HEK293T (cell line): ENCODE data around the gene IL17RD.

ENCODE experiments used
- CTCF ChIA-PET: fragments of 350-600 bp; formaldehyde crosslinking; extraction: SDS; loops from one replicate; lab custom pipeline; 2021; ENCODE audit warnings: antibody characterized with exemption, inconsistent platforms; lab: Yijun Ruan, JAX
- POLR2A ChIA-PET: fragments of 350-600 bp; formaldehyde crosslinking; extraction: SDS; loops from one replicate; lab custom pipeline; 2020; ENCODE audit warnings: antibody characterized with exemption, inconsistent platforms; lab: Yijun Ruan, JAX
- DNase-seq: peaks from one replicate; pipeline ENCODE4 v3.0.0; 2012; ENCODE audit warnings: mixed read lengths; ENCODE audit errors: extremely low spot score
- ARNT ChIP-seq: fragments of 450-650 bp; IDR thresholded peaks from 2 replicates; pipeline ENCODE4 v1.6.1; 2017; ENCODE audit warnings: mild to moderate bottlenecking
- BHLHE40 ChIP-seq: fragments of 450-650 bp; IDR thresholded peaks from 2 replicates; pipeline ENCODE4 v1.6.1; 2016; ENCODE audit warnings: mild to moderate bottlenecking, moderate library complexity, borderline replicate concordance
- CTBP1 ChIP-seq: fragments of 450-650 bp; IDR thresholded peaks from 2 replicates; pipeline ENCODE4 v1.6.1; 2016; ENCODE audit warnings: borderline replicate concordance
- ELF4 ChIP-seq: fragments of 450-650 bp; IDR thresholded peaks from 2 replicates; pipeline ENCODE4 v1.6.1; 2017; ENCODE audit warnings: antibody characterized with exemption
- FOXA1 ChIP-seq: fragments of 450-650 bp; IDR thresholded peaks from 2 replicates; pipeline ENCODE4 v1.6.1; 2016; ENCODE audit warnings: mild to moderate bottlenecking
- FOXK2 ChIP-seq: fragments of 450-650 bp; IDR thresholded peaks from 2 replicates; pipeline ENCODE4 v1.6.1; 2016; ENCODE audit warnings: mild to moderate bottlenecking
- FOXM1 ChIP-seq: fragments of 450-650 bp; IDR thresholded peaks from 2 replicates; pipeline ENCODE4 v1.6.1; 2017; ENCODE audit warnings: mild to moderate bottlenecking, borderline replicate concordance
- HDGF ChIP-seq: fragments of 450-650 bp; IDR thresholded peaks from 2 replicates; pipeline ENCODE4 v1.6.1; 2017; ENCODE audit warnings: antibody characterized with exemption, borderline replicate concordance
- L3MBTL2 ChIP-seq: fragments of 450-650 bp; conservative IDR thresholded peaks from 2 replicates; pipeline ENCODE4 v1.6.1; 2016; ENCODE audit warnings: mild to moderate bottlenecking
- LEF1 ChIP-seq: fragments of 450-650 bp; IDR thresholded peaks from 2 replicates; pipeline ENCODE4 v1.6.1; 2017; ENCODE audit warnings: mild to moderate bottlenecking, borderline replicate concordance
- NFRKB ChIP-seq: fragments of 450-650 bp; IDR thresholded peaks from 2 replicates; pipeline ENCODE4 v1.6.1; 2016; ENCODE audit warnings: mild to moderate bottlenecking, moderate library complexity
- SP1 ChIP-seq: fragments of 450-650 bp; IDR thresholded peaks from 2 replicates; pipeline ENCODE4 v1.6.1; 2017
- SUZ12 ChIP-seq: fragments of 450-650 bp; IDR thresholded peaks from 2 replicates; pipeline ENCODE4 v1.6.1; 2016; ENCODE audit warnings: mild to moderate bottlenecking
- TARDBP ChIP-seq: fragments of 450-650 bp; IDR thresholded peaks from 2 replicates; pipeline ENCODE4 v1.6.1; 2016
- ZNF384 ChIP-seq: fragments of 450-650 bp; IDR thresholded peaks from 2 replicates; pipeline ENCODE4 v1.6.1; 2016
- TF ChIP-seq, protein P1 (sequence below): fragments of 450-650 bp; IDR thresholded peaks from 2 replicates; pipeline ENCODE4 v1.6.1; 2016

IL17RD gene

DNA sequence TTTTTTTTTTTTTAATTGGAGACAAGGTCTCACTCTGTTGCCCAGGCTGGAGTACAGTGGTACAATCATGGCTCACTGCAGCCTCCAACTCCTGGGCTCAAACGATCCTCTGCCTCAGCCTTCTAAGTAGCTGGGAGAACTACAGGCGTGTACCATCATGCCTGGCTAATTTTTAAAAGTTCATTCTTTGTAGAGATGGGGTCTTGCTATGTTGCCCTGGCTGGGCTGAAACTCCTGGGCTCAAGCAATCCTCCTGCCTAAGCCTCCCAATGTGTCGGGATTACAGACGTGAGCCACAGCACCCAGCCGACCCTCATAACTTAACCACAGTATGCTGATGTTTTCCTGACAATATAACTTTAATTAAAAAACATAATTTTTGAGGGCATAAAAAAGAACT, 24.3 kb downstream of the IL17RD start:
- no peak for DNase-seq
- ChIA-PET CTCF (interaction anchor here (0.8 kb wide), 1 partner anchor 15 kb away, joined by 3 read pairs; no protein-coding TSS in a partner anchor), POLR2A (no interaction called here)
- no peak for TF ChIP-seq L3MBTL2
- no peak for TF ChIP-seq ELF4
- TF ChIP-seq BHLHE40, result no peak
- no peak for TF ChIP-seq FOXA1
- TF ChIP-seq ARNT, result no peak
- no peak for TF ChIP-seq SUZ12
- TF ChIP-seq NFRKB, result no peak
- TF ChIP-seq, protein P1, sequence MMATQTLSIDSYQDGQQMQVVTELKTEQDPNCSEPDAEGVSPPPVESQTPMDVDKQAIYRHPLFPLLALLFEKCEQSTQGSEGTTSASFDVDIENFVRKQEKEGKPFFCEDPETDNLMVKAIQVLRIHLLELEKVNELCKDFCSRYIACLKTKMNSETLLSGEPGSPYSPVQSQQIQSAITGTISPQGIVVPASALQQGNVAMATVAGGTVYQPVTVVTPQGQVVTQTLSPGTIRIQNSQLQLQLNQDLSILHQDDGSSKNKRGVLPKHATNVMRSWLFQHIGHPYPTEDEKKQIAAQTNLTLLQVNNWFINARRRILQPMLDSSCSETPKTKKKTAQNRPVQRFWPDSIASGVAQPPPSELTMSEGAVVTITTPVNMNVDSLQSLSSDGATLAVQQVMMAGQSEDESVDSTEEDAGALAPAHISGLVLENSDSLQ, result no peak
- TF ChIP-seq FOXK2, result no peak
- no peak for TF ChIP-seq HDGF
- no peak for TF ChIP-seq TARDBP
- TF ChIP-seq SP1, result no peak
- TF ChIP-seq ZNF384, result no peak
- TF ChIP-seq CTBP1, result no peak
- no peak for TF ChIP-seq LEF1
- no peak for TF ChIP-seq FOXM1

DNA sequence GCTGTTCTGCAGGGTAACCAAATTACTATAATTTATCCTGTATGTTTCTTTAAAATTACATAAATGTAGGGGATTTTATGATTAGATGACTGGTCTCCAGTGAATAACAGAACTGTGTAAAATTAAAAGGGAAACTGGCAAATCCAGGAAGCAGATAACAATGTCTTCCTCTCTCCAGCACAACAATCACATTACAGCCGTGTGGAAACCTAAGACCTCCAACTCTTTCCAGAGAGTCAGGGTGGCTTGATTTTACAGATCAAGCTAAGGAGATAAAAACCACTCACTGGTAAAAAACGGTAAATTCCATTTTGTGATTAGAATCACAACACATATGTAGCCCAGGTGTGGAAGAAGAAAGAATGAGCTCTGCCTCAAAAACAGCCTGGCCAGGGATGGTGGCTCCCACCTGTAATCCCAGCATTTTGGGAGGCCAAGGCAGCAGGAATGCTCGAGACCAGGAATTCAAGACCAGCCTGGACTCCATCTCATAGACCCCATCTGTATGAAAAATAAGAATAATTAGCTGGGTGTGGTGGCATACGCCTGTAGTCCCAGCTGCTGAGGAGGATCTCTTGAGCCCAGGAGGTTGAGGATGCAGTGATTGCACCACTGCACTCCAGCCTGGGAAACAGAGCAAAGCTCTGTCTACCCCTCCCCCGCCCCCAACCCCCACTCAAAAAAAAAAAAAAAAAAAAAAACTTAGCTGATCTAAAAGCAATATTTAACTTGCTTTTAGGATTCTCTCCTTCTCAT, 29.0 kb downstream of the IL17RD start:
- ChIA-PET POLR2A (no interaction called here), CTCF (no interaction called here)
- no peak for TF ChIP-seq SP1
- no peak for DNase-seq

DNA sequence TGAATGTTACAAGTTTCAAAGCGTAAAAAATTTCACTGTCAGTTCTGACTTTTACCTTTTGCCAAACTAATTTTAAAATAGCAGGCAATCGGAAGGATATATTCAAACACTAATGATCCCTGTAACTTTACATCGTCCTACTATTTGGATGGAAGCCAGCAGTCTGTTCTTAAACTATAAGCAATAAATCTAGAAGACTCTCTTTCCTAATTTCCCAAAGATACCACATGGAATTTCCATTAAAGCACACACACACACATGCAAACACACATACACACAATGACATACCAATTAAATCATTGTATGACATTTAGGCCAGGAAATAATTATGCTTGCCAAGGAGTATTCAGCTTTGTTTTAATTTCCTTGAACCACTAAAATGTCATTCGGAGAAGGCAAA, 32.0 kb downstream of the IL17RD start:
- ChIA-PET POLR2A (no interaction called here), CTCF (no interaction called here)
- TF ChIP-seq FOXM1 (no peak), SUZ12 (no peak), SP1 (no peak), ARNT (no peak), TARDBP (no peak), BHLHE40 (no peak), CTBP1 (no peak), FOXA1 (no peak), ELF4 (no peak), HDGF (no peak), ZNF384 (no peak), LEF1 (no peak)
- TF ChIP-seq, protein P1, result no peak
- DNase-seq, result no peak

DNA sequence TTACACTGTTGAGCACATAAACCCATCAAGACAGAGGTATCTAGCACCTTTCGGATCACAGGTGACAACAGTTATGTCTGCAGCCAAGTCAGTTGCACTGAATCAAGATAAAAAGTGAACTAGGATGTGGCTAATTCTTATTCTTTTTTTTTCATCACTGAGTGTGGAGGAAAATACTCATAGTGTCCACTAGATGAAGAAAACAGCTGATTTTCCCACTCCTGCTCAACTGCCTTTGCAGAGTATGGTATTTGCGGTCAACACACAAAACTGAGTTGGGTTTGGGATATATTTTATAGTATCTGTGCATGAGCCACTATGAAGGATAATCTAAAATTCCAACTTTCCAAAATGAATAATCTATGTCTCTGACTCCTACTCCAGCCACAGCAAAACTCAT, 32.5 kb downstream of the IL17RD start:
- TF ChIP-seq ZNF384 (no peak), FOXA1 (no peak), FOXK2 (no peak), LEF1 (no peak), L3MBTL2 (no peak), SP1 (no peak)
- ChIA-PET CTCF (no interaction called here), POLR2A (no interaction called here)
- no peak for DNase-seq

DNA sequence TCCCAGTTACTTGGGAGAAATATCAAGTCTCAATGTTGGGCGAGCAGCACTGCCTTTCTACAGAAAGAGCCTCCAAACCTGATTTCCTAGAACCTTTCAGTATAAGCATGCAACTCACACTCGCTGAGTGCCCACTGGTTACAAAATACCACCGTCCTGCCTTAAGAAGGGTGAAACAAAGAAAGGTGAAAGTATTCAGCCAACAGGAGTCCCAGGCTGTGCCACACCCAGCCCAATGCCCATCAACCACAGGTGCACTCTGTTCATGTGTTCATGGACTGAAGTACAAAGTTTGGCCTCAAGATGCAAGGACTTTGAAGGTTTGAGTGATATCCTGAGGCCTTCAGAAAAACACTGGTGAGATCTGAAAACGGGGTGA, 34.0 kb downstream of the IL17RD start:
- DNase-seq, result no peak
- ChIA-PET POLR2A (no interaction called here), CTCF (no interaction called here)
- TF ChIP-seq ARNT, result no peak
- TF ChIP-seq HDGF, result no peak
- TF ChIP-seq L3MBTL2, result no peak
- TF ChIP-seq CTBP1, result no peak
- no peak for TF ChIP-seq ELF4
- no peak for TF ChIP-seq BHLHE40
- TF ChIP-seq, protein P1, result no peak
- no peak for TF ChIP-seq SP1
- TF ChIP-seq LEF1, result no peak
- no peak for TF ChIP-seq NFRKB
- no peak for TF ChIP-seq SUZ12
- no peak for TF ChIP-seq ZNF384

DNA sequence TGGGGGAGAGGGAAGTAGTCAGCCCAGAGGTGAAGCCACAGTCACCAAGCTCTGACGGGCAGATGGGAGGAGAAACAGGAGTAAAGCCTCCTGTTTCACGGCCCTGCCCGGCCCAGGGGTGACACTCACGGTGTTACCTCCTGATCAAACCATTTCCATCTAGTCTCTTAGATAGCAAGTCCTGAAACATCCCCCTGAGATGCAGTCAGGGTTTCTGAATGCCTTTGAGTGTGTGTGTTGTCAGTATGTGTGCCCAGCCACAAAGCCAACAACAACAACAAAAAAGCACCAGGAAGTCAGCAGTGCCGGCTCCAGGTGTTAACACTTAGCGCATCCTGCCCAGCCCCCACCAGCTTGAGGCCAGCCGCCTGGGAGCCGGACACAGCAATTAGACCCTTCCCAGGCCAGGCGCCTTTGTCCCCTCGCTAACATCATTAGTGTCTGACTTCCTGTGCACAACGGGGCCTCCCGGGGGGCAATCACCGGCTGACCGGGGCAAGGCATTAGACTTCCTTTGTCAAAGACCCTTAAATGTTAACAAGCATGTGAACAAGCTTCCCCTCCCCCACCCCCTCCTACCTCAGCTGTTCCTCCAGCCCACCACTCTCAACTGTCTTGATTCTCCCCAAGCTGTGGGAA, 34.5 kb downstream of the IL17RD start:
- DNase-seq, result no peak
- CTCF ChIA-PET, result interaction anchor here (0.7 kb wide), 1 partner anchor 18 kb away, joined by 3 read pairs; no protein-coding TSS in a partner anchor
- POLR2A ChIA-PET, result no interaction called here
- TF ChIP-seq FOXK2 (no peak), TARDBP (no peak), FOXA1 (no peak), CTBP1 (no peak), BHLHE40 (no peak), NFRKB (no peak), L3MBTL2 (no peak), ELF4 (no peak), ZNF384 (no peak), HDGF (no peak), SP1 (no peak), SUZ12 (no peak), FOXM1 (no peak), ARNT (no peak), LEF1 (no peak)
- TF ChIP-seq, protein P1, result no peak
